ENCODE measurements around the gene ANXA5.

The ANXA5 gene

GRCh38 chr4:121642876-121643585 is 53.7 kb downstream of the ANXA5 start:
- no peak for DNase-seq (ENCODE audit: low spot score)

- no peak for DNase-seq (ENCODE audit: low spot score)
Observed at GRCh38 chr4:121642292-121642691, 54.5 kb downstream of the ANXA5 start.

- DNase-seq (ENCODE audit: low spot score): no peak
Observed at GRCh38 chr4:121633653-121634052, 63.1 kb downstream of the ANXA5 start.

GRCh38 chr4:121632636-121633035 is 64.1 kb downstream of the ANXA5 start:
- no peak for DNase-seq (ENCODE audit: low spot score)

All from cerebellar cortex (tissue), 1 donor.